Inferior parietal cortex (tissue), 1 donor: ENCODE data around the gene CFAP68.
A peak's percentile ranks its signal among the peaks of the same experiment; 100 is the strongest.
"Not testable (repeated sequence)": the region's sequence is repeated elsewhere in the genome, so short reads cannot be mapped to it uniquely, and the experiment has no call there.

Experiments used
- DNase-seq: peaks from one replicate; pipeline ENCODE4 v3.0.0-alpha.2; 2016; ENCODE audit errors: extremely low spot score

Gene CFAP68

GRCh38 chr11:111917788-111918187 is 38.4 kb downstream of the CFAP68 start:
- DNase-seq = no peak

- DNase-seq = no peak
These were observed 39.3 kb downstream of the CFAP68 start, which contains the start of gene C11orf52 for GRCh38 chr11:111918390-111919256. C11orf52 (plus strand) TSS chr11:111918913; CDS start chr11:111918973, 60 bp downstream.

- no peak for DNase-seq
These were observed 41.6 kb downstream of the CFAP68 start for GRCh38 chr11:111920908-111921307.

- no peak for DNase-seq
These were observed 42.3 kb downstream of the CFAP68 start for GRCh38 chr11:111921541-111922230.

GRCh38 chr11:111922803-111923202 is 43.5 kb downstream of the CFAP68 start:
- DNase-seq = peak; percentile 63

GRCh38 chr11:111923351-111923788 is 44.0 kb downstream of the CFAP68 start:
- no peak for DNase-seq

GRCh38 chr11:111923951-111924350 is 44.6 kb downstream of the CFAP68 start:
- DNase-seq = no peak

GRCh38 chr11:111925953-111926352 is 46.6 kb downstream of the CFAP68 start:
- DNase-seq = no peak

GRCh38 chr11:111926505-111927391 is 47.4 kb downstream of the CFAP68 start:
- DNase-seq = peak; percentile 92

- no peak for DNase-seq
These were observed 51.1 kb downstream of the CFAP68 start for GRCh38 chr11:111930472-111930871.

GRCh38 chr11:111932611-111932950 is 53.2 kb downstream of the CFAP68 start:
- DNase-seq = peak; percentile 53

GRCh38 chr11:111933176-111933575 is 53.8 kb downstream of the CFAP68 start:
- DNase-seq = not testable (repeated sequence)

- no peak for DNase-seq
These were observed 54.5 kb downstream of the CFAP68 start for GRCh38 chr11:111933872-111934271.

- no peak for DNase-seq
These were observed 55.0 kb downstream of the CFAP68 start for GRCh38 chr11:111934306-111934705.
